GM18870 (cell line): ENCODE data around the gene PMM2.

Source experiments
- ATAC-seq: cut with Tn5 transposase; IDR thresholded peaks from one replicate; pipeline ENCODE4 v1.9.1; 2021; ENCODE audit warnings: moderate library complexity; ENCODE audit not compliant: unreplicated experiment

Gene PMM2

GRCh38 chr16:8849411-8850011, 51.9 kb downstream of the PMM2 start:
- ATAC-seq: no peak

- ATAC-seq: no peak
Measured at GRCh38 chr16:8850279-8850885, 52.7 kb downstream of the PMM2 start.

GRCh38 chr16:8851761-8852403, 54.2 kb downstream of the PMM2 start:
- ATAC-seq: no peak

- no peak for ATAC-seq
Measured at GRCh38 chr16:8852534-8852933, 54.9 kb downstream of the PMM2 start.

GRCh38 chr16:8853150-8853549, 55.5 kb downstream of the PMM2 start:
- no peak for ATAC-seq

GRCh38 chr16:8853611-8854010, 56.0 kb downstream of the PMM2 start:
- no peak for ATAC-seq

GRCh38 chr16:8854298-8854948, 56.8 kb downstream of the PMM2 start:
- ATAC-seq: no peak

GRCh38 chr16:8855051-8855786, 57.6 kb downstream of the PMM2 start:
- no peak for ATAC-seq

- ATAC-seq: no peak
Measured at GRCh38 chr16:8855972-8856371, 58.3 kb downstream of the PMM2 start.

GRCh38 chr16:8858994-8859912, 61.6 kb downstream of the PMM2 start:
- ATAC-seq: no peak

- ATAC-seq: no peak
Measured at GRCh38 chr16:8859913-8860881, 62.6 kb downstream of the PMM2 start.

- no peak for ATAC-seq
Measured at GRCh38 chr16:8861563-8862308, 64.1 kb downstream of the PMM2 start.

- ATAC-seq: no peak
Measured at GRCh38 chr16:8862309-8863130, 64.9 kb downstream of the PMM2 start.

- ATAC-seq: no peak
Measured at GRCh38 chr16:8863594-8864424, 66.2 kb downstream of the PMM2 start.

- no peak for ATAC-seq
Measured at GRCh38 chr16:8864480-8865110, 67.0 kb downstream of the PMM2 start.
